ENCODE results near the gene JAM3.
"Not testable (repeated sequence)": the region's sequence is repeated elsewhere in the genome, so short reads cannot be mapped to it uniquely, and the experiment has no call there.

Gene JAM3

GRCh38 chr11:134098566-134099184 is 29.8 kb downstream of the JAM3 start:
- in situ Hi-C loops (cut with MboI; ENCODE audit: low sequenced_read_pairs): no loop called here

GRCh38 chr11:134100171-134100570 is 31.3 kb downstream of the JAM3 start:
- in situ Hi-C loops (cut with MboI; ENCODE audit: low sequenced_read_pairs): no loop called here

- in situ Hi-C loops (cut with MboI; ENCODE audit: low sequenced_read_pairs): no loop called here
Observed at GRCh38 chr11:134101282-134101681, 32.4 kb downstream of the JAM3 start.

GRCh38 chr11:134110252-134110815 is 41.5 kb downstream of the JAM3 start:
- in situ Hi-C loops (cut with MboI; ENCODE audit: low sequenced_read_pairs): no loop called here

GRCh38 chr11:134113787-134114186 is 44.9 kb downstream of the JAM3 start:
- in situ Hi-C loops (cut with MboI; ENCODE audit: low sequenced_read_pairs): not testable (repeated sequence)

- in situ Hi-C loops (cut with MboI; ENCODE audit: low sequenced_read_pairs): no loop called here
Observed at GRCh38 chr11:134116210-134116609, 47.3 kb downstream of the JAM3 start.

GRCh38 chr11:134118006-134118405 is 49.1 kb downstream of the JAM3 start:
- in situ Hi-C loops (cut with MboI; ENCODE audit: low sequenced_read_pairs): no loop called here

GRCh38 chr11:134119094-134119493 is 50.2 kb downstream of the JAM3 start:
- in situ Hi-C loops (cut with MboI; ENCODE audit: low sequenced_read_pairs): no loop called here

GRCh38 chr11:134120143-134120850 is 51.4 kb downstream of the JAM3 start:
- in situ Hi-C loops (cut with MboI; ENCODE audit: low sequenced_read_pairs): no loop called here

- in situ Hi-C loops (cut with MboI; ENCODE audit: low sequenced_read_pairs): no loop called here
Observed at GRCh38 chr11:134120921-134121526, 52.2 kb downstream of the JAM3 start.

GRCh38 chr11:134124660-134125451 is 56.0 kb downstream of the JAM3 start:
- in situ Hi-C loops (cut with MboI; ENCODE audit: low sequenced_read_pairs): no loop called here

- in situ Hi-C loops (cut with MboI; ENCODE audit: low sequenced_read_pairs): no loop called here
Observed at GRCh38 chr11:134125507-134125906, 56.6 kb downstream of the JAM3 start.

- in situ Hi-C loops (cut with MboI; ENCODE audit: low sequenced_read_pairs): no loop called here
Observed at GRCh38 chr11:134126217-134126822, 57.4 kb downstream of the JAM3 start.

- in situ Hi-C loops (cut with MboI; ENCODE audit: low sequenced_read_pairs): no loop called here
Observed at GRCh38 chr11:134131628-134132244, 62.9 kb downstream of the JAM3 start.

GRCh38 chr11:134132808-134133207 is 63.9 kb downstream of the JAM3 start:
- in situ Hi-C loops (cut with MboI; ENCODE audit: low sequenced_read_pairs): no loop called here

GRCh38 chr11:134134167-134134566 is 65.3 kb downstream of the JAM3 start:
- in situ Hi-C loops (cut with MboI; ENCODE audit: low sequenced_read_pairs): no loop called here

GRCh38 chr11:134138376-134138775 is 69.5 kb downstream of the JAM3 start:
- in situ Hi-C loops (cut with MboI; ENCODE audit: low sequenced_read_pairs): no loop called here

- in situ Hi-C loops (cut with MboI; ENCODE audit: low sequenced_read_pairs): no loop called here
Observed at GRCh38 chr11:134139303-134139872, 70.5 kb downstream of the JAM3 start.

- in situ Hi-C loops (cut with MboI; ENCODE audit: low sequenced_read_pairs): loop anchor here (10.0 kb wide), 1 partner anchor 215 kb away; no protein-coding TSS in a partner anchor
Observed at GRCh38 chr11:134139873-134140331, 71.0 kb downstream of the JAM3 start.

Data from HL-60/S4 (cell line).